ENCODE results near the gene TDRD7.

TDRD7 gene

DNA sequence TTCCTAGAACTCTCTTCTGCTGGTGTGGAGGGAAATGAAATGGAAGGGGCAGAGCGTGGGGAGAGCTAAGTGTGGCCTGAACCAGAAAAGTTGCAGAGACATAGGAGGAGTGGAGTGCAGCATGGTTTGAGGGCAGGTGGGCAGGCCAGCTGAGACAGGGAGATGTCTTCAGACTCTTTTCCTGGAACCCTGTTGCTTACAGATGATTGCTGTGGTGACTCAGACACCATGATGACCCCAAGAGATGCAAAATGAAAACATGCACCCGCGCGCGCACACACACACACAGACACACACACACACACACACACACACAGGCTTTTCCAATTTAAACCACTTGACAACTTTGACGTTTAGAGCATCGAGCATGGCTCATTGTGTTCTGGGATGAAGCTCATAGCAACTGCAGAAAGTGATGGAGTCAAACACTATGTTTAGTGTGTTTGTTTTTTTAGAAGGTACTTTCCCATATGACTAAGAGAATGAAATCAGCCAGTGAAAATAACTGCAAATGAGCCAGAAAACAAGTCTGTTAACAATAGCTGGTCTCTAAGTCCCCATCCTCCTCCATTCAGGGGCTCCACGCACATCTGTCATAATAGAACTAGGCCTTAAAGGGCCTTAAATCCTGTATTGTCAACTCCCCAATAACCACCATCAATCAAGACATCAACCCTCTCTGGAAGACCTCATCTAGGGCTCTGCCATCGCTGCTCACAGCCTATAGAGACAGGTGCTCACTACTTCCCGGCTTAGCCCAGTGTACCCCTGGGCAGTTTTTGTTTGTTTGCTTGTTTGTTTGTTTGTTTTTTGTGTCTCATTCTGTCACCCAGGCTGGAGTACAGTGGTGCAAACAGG, 99.1 kb downstream of the TDRD7 start:
- Mint-ChIP-seq H3K4me1 (ENCODE audit: low read depth) (no peaks in the 10 kb centered on the region), H3K4me3 (no peak overlapping the region), H3K9me3 (ENCODE audit: low read depth) (no peaks in the 10 kb centered on the region), H3K27ac (no peak overlapping the region), H3K36me3 (no peaks in the 10 kb centered on the region), H3K27me3 (peaks cover 3% of the 10 kb centered on the region)

DNA sequence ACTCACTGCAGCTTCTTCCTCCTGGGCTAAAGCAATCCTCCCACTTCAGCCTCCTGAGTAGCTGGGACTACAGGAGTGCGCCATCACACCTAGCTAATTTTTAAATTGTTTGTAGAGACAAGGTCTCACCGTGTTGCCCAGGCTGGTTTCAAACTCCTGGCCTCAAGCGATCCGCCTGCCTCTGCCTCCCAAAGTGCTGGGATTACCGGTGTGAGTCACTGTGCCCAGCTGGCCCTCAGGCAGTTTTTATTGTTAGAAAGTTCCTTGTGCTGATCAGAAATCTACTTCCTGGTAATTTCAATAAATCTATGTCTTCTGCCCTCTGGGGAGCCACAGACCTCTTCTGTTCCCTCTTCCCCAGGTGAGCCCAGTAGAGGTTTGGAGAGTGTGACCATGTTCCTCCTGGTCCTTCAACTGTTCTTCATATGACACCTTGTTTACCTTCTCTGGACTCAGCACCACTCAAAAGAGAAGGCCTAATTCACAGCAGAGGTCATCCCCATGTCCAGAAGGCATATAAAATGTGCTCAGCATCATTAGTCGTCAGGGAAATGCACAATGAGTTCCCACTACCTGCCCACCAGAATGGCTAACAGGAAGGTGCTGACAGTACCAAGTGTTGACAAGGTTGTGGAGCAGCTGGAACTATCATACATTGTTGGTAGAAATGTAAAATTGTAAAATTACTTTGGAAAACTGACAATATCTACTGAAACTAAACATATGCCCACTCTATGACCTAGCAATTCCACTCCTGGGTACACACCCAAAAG, 99.9 kb downstream of the TDRD7 start:
- H3K4me3 Mint-ChIP-seq, result no peak overlapping the region
- H3K27me3 Mint-ChIP-seq, result peaks cover 7% of the 10 kb centered on the region
- no peaks in the 10 kb centered on the region for H3K36me3 Mint-ChIP-seq
- no peak overlapping the region for H3K27ac Mint-ChIP-seq
- no peaks in the 10 kb centered on the region for H3K4me1 Mint-ChIP-seq (ENCODE audit: low read depth)
- no peaks in the 10 kb centered on the region for H3K9me3 Mint-ChIP-seq (ENCODE audit: low read depth)

DNA sequence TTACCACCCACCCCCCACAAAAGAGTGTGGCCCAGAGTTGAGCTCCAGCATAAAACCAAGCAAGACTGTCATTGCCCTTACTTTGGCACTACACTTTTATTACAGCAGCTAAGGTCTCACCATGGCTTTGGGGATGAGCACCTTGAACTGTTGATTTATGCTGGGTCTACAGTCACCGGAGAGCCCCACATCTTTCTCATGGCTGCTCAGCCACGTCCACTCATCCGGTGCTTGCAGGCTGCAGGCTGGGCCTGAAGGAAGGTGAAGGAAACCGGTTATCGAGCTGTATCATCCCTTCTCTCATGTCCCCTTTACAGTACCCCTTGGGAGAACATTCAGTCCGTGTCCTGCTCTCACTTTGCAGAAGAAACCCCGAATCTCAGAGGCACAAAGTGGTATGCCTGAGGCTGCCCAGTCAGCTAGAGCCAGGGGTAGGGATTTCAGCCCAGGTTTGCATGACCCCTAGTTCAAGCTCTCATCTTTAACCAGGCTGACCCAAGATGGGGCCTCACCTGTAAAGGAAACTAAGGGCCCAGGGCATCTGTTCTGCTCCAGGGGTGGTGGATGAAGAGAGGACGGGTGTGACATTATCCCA, 101.2 kb downstream of the TDRD7 start:
- Mint-ChIP-seq H3K36me3 (no peaks in the 10 kb centered on the region), H3K27me3 (peaks cover 12% of the 10 kb centered on the region), H3K4me1 (ENCODE audit: low read depth) (no peaks in the 10 kb centered on the region), H3K4me3 (no peak overlapping the region), H3K9me3 (ENCODE audit: low read depth) (no peaks in the 10 kb centered on the region), H3K27ac (no peak overlapping the region)

DNA sequence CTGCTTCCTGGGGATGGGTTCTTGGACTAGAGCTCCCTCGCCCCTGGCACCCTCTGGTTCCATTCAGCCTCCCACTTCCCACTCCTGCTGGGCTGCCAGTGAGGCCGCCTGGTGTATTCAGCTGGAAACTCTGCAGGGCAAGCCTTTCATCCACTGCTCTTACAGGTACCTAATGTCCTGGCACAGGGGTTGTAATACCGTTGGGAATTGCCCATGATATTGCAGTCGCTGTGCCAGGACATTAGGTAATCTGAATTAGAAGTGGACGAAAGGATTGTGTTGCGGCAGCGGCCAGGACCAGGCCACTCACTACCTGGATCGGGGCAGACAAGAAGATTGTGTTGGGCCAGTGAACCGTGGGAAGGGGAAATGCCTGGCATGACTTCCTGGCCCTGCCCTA, 102.6 kb downstream of the TDRD7 start:
- H3K9me3 Mint-ChIP-seq (ENCODE audit: low read depth), result no peaks in the 10 kb centered on the region
- H3K4me1 Mint-ChIP-seq (ENCODE audit: low read depth), result peaks cover 3% of the 10 kb centered on the region
- peaks cover 20% of the 10 kb centered on the region for H3K27me3 Mint-ChIP-seq
- H3K4me3 Mint-ChIP-seq, result no peak overlapping the region
- H3K27ac Mint-ChIP-seq, result no peak overlapping the region
- no peaks in the 10 kb centered on the region for H3K36me3 Mint-ChIP-seq

DNA sequence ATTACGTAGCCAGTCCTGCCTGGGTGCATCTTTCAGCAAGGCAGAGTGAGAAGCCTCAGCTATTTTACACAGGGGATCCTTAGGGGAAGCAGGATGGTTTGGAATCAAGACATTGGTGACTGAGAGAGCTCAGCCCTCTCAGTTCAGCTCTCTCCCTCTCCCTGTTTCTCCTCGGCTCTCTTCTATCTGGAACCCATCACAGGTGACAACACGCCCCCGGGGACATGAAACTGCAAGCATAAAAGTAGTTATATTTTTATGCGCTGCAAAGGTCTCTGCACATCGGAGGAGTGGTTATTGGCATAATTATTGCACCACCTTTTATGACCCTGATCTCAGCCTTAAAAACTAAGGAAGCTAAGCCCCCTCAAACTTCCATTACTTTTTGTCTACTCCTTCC, 103.8 kb downstream of the TDRD7 start:
- Mint-ChIP-seq H3K9me3 (ENCODE audit: low read depth) (no peaks in the 10 kb centered on the region), H3K27ac (no peak overlapping the region), H3K4me3 (no peak overlapping the region), H3K36me3 (no peaks in the 10 kb centered on the region), H3K27me3 (peaks cover 20% of the 10 kb centered on the region), H3K4me1 (ENCODE audit: low read depth) (peaks cover 3% of the 10 kb centered on the region)

DNA sequence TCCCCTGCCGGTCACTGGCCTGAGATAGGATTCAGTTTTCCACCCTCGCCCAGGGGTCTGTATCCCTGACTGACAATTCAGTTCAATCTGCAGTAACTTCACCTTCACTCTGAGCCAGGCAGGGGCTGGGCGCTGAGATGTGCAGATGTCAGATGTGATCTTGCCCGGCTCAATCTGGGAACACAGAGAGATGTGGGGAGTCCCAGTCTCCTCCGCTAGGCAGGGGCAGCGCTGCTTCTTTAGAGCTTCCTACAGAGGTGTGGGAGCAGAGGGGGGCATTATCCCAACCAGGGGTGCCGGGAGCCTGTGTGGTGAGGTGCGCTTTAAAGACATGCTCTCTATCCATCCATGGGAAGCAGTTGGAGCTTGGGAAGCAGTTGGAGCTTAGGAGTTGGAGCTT, 104.2 kb downstream of the TDRD7 start:
- no peak overlapping the region for H3K27ac Mint-ChIP-seq
- no peaks in the 10 kb centered on the region for H3K9me3 Mint-ChIP-seq (ENCODE audit: low read depth)
- peaks cover 3% of the 10 kb centered on the region for H3K4me1 Mint-ChIP-seq (ENCODE audit: low read depth)
- H3K36me3 Mint-ChIP-seq, result no peaks in the 10 kb centered on the region
- peaks cover 19% of the 10 kb centered on the region for H3K27me3 Mint-ChIP-seq
- no peak overlapping the region for H3K4me3 Mint-ChIP-seq

DNA sequence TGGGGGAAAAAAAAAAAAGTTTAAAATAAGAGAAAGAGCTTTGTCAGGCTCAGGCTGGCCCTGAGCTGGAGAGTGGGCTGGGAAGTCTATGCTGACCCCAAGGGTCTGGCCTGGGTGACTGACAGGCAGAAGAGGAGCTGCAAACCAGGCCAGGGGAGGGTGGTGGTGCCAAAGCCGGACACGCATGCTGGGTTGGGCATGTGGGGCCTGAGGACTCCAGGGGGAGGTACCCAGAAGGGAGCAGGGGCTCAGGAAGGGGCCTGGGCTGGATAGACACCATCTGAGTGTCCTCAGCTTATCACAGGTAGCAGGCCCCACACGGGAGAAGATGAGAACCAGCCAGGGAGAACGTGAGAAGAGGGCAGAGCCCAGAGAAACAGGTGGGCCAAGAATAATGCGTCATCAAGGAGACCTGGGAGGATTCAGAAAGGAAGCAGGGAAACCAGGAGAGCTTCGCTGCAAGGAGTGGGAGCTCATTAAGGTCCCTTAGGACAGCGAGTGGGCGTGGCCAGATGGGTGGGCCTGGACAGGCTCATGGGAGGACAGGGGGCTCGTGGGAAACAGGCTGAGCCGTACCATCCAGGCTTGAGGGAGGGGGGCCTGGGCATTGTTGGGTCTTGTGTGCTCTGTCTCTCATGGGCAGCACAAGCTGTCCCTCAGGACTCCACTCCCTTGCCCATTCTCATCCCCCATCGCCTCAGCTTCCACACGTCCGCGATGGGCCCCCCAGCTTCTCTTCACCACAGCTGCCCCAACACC, 105.6 kb downstream of the TDRD7 start:
- Mint-ChIP-seq H3K27ac (no peak overlapping the region), H3K36me3 (no peaks in the 10 kb centered on the region), H3K27me3 (peaks cover 19% of the 10 kb centered on the region), H3K4me3 (no peak overlapping the region), H3K4me1 (ENCODE audit: low read depth) (peaks cover 3% of the 10 kb centered on the region), H3K9me3 (ENCODE audit: low read depth) (no peaks in the 10 kb centered on the region)

DNA sequence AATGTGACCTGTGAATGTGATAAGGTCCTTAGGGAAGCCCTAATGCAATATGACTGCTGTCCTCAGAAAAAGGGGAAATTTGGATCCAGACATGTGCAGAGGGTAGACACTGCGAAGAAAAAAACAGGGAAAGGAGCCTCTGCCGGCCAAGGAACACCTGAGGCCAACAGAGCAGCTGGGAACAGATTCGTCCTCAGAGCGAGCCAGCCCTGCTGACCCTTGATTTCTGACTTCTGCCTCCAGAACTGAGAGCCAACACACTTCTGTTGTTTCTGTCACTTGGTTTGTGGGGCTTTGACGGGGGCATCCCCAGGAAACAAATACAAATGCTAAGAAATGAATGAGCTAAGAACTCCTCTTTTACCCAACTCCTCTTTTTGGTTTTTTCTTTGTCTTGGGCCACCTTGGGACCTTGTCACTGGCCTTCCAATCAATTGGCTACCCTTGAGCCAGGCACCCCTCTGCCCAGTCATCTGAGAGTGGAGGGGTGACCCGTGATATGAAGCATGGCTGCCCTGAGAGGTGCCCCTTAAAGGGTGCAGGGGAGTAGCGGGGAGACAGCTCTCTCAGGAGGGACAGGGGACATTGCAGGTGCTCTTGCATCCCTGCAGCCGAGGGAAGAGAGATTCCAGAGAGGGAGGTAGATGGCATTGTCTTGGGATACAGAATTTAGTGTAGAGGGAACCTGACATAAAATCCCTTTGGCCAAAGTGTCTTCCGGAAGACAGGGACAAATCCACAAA, 106.4 kb downstream of the TDRD7 start:
- no peaks in the 10 kb centered on the region for H3K9me3 Mint-ChIP-seq (ENCODE audit: low read depth)

DNA sequence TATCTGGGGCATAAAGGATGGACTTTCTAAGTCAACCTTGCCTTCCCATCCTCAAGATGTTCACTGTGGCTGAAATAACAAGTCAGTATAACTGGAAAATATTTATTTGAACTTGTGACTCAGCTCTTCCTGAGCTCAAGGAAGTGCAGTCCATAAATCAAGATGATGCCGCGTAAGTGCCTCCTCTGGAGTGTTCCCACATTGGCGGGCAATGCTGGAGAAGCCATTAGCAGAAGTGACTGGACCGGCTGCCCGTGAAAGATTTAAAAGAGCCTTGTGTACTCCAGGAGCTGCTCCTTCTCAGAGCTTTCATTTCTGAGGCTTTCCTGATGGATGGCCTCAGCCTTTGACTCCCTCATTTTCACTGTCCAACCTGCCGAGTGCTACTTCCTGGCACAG, 107.0 kb downstream of the TDRD7 start:
- Mint-ChIP-seq H3K27ac (no peak overlapping the region), H3K4me3 (no peak overlapping the region), H3K4me1 (ENCODE audit: low read depth) (peaks cover 3% of the 10 kb centered on the region), H3K9me3 (ENCODE audit: low read depth) (no peaks in the 10 kb centered on the region), H3K27me3 (peaks cover 19% of the 10 kb centered on the region), H3K36me3 (no peaks in the 10 kb centered on the region)

More for the DNA sequence above, 106.4 kb downstream of the TDRD7 start:
- Mint-ChIP-seq H3K4me3 (no peak overlapping the region), H3K27me3 (peaks cover 19% of the 10 kb centered on the region), H3K4me1 (ENCODE audit: low read depth) (peaks cover 3% of the 10 kb centered on the region), H3K36me3 (no peaks in the 10 kb centered on the region), H3K27ac (no peak overlapping the region)

DNA sequence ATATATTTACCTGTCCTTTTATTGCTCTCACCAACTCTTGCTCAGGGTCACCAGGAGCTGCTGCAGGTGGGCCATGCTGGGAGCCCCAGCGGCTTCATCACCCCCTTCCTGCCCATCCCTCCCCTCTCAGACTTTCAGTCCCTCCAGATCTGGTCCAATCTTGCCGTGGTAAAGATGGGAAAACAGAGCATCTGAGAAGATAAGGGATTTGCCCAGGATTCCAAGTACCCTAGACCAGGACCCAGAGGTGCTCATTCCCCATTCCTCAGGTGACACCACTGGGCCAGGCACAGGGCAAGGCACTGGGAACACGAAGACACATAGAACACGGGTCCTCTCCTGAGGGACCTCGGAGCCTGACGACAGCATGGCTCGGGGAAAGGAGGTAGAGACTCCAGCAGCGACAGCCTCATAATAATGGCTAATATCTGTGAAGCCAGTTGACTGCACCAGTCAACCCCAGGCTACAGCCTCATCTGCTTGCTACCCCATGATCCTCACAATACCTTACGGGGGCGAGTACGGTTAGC, 107.6 kb downstream of the TDRD7 start:
- H3K4me3 Mint-ChIP-seq, result no peak overlapping the region
- H3K36me3 Mint-ChIP-seq, result no peaks in the 10 kb centered on the region
- no peaks in the 10 kb centered on the region for H3K9me3 Mint-ChIP-seq (ENCODE audit: low read depth)
- H3K27me3 Mint-ChIP-seq, result peaks cover 19% of the 10 kb centered on the region
- H3K27ac Mint-ChIP-seq, result no peak overlapping the region
- peaks cover 3% of the 10 kb centered on the region for H3K4me1 Mint-ChIP-seq (ENCODE audit: low read depth)

DNA sequence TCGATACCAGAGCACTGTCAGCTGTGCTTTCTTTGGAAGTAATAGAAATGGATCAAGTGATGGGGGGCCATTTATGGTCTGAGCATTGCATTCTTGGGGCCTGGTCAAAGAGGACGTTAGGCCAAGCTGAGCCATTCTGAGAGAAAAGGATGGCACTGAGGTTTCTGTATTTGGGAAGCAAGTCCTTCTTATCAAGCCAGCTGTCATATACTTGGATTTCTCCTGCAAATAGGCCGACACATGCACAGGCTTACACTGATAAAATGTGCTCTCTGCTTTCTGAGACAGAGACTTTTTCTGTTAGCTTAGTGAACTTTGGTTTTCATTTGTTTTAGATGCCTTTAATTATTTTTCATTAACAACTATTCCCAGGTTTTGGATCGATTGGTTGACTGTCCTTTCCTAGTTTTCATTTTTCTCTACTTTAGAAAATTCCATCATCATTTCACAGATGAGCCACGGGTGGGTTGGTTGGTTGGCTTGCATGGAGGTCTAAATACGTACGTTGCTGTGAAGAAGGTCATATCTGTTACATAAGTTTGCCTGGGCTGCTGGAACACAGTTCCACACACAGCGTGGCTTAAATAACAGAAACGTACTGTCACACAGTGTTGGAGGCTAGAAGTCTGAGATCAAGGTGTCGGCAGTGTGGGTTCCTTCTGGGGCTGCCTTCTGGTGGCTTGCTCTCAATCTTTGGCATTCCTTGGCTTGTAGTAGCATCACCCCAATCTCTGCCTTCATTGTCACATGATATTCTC, 109.9 kb downstream of the TDRD7 start:
- no peaks in the 10 kb centered on the region for H3K9me3 Mint-ChIP-seq (ENCODE audit: low read depth)
- peaks cover 3% of the 10 kb centered on the region for H3K4me1 Mint-ChIP-seq (ENCODE audit: low read depth)
- H3K4me3 Mint-ChIP-seq, result no peak overlapping the region
- peak overlapping the region; percentile 3 for H3K27ac Mint-ChIP-seq
- no peaks in the 10 kb centered on the region for H3K36me3 Mint-ChIP-seq
- peaks cover 15% of the 10 kb centered on the region for H3K27me3 Mint-ChIP-seq

DNA sequence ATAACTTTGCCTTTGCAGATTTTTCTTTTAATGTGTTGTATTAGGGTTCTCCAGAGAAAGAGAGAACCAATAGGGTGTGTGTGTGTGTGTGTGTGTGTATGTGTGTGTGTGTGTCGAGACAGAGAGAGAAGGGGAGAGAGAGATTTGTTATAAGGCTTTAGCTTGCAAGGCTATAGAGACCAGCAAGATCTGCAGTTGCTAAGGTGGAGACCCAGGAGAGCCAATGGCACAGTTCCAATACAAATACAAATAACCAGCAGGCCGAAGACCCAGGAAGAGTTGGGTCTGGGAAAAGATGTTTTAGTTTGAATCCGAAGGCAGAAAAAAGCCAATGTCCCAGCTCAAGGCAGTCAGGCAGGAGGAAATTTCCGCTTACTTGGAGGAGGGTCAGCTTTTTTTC, 112.5 kb downstream of the TDRD7 start:
- H3K27ac Mint-ChIP-seq, result no peak overlapping the region

DNA sequence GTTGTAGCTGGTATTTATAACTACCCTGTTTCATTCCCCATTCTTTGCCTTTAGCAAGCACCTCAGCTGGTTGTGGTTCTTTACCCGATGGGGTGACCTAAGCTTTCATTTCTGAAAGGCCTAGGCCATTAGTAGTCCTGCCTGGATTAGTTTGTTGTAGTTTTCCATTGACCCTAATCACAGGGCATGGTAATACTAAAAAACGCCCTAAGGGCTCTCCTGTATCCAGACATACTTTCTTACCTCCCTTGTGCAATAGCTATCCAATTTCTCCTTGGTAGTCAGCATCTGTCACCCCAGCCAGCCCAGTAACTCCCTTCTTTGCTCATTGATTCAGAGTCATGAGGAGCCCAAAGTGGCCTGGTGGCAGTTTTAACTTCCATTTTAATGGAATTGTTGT, 113.6 kb downstream of the TDRD7 start:
- Mint-ChIP-seq H3K36me3 (no peaks in the 10 kb centered on the region), H3K27ac (no peak overlapping the region), H3K4me1 (ENCODE audit: low read depth) (no peaks in the 10 kb centered on the region), H3K9me3 (ENCODE audit: low read depth) (no peaks in the 10 kb centered on the region), H3K27me3 (no peaks in the 10 kb centered on the region), H3K4me3 (no peak overlapping the region)

More for the DNA sequence above, 112.5 kb downstream of the TDRD7 start:
- Mint-ChIP-seq H3K9me3 (ENCODE audit: low read depth) (no peaks in the 10 kb centered on the region), H3K4me1 (ENCODE audit: low read depth) (no peaks in the 10 kb centered on the region), H3K27me3 (peaks cover 2% of the 10 kb centered on the region), H3K4me3 (no peak overlapping the region), H3K36me3 (no peaks in the 10 kb centered on the region)
